Measurements from ENCODE around the gene VAT1L. TPM values are rescaled to one million over a fixed set of nuclear protein-coding genes. Genes with fewer than 3 reads are reported as not detected.

The VAT1L gene
- total and polyA plus RNA-seq, 12 donors: 18.1 to 103 (median 38.2) TPM

DNA sequence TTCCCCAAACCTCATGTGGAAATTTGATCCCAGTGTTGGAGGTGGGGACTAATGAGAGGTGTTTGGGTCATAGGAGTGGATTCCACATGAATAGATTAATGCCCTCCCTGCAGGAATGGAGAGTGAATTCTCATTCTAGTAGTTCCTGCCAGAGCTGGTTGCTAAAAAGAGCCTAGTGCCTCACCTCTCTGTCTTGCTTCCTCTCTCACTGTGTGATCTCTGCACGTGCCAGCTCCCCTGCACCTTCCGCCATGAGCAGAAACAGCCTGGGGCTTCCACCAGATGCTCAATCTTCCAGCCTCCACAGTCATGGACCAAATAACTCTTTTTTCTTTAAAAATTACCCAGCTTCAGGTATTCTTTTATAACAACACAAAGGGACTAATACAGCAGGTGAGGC is 161.1 kb downstream of the VAT1L start:
- 83 to 91% (median 86%) methylated on average over 2 of the region's 2 CpGs for WGBS, 4 donors
- no peak for TF ChIP-seq CTCF (IDR thresholded peaks at IDR 0.05)
- no peak for TF ChIP-seq POLR2A (IDR thresholded peaks at IDR 0.05)
- peaks cover 0 to 4% of the 10 kb centered on the region in 2 donors for H3K4me1 ChIP-seq (replicated peaks in 1 of 2)
- H3K27ac ChIP-seq: no peak overlapping the region
- H3K4me3 ChIP-seq: no peak overlapping the region
- DNase-seq: no peak
- intact Hi-C loops (cut with DNase I): no loop called here
- H3K9me3 ChIP-seq (replicated peaks in 1 of 3): no peaks in the 10 kb centered on the region
- H3K27me3 ChIP-seq: no peaks in the 10 kb centered on the region
- no peaks in the 10 kb centered on the region for H3K36me3 ChIP-seq (replicated peaks in 1 of 2)

DNA sequence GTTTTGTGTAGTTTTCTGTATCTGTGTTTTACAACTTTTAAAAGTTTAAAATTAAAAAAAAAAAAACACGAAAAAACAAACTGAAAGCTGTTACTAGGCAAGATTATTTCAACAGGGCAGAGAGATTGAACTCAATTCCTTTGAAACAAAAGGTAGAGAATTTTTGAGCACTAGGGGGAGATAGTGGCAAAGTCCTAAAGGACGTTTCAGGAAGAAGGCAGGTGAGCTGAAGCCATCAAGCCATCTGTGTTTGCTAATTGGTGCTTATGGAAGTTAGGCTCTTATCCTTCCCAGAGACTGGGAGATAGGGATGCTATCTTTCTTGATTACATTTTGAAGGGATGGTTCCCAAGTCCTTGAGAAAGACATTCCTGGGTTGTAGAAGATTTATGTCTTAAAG is 163.4 kb downstream of the VAT1L start:
- Histone ChIP-seq H3K4me1 (replicated peaks in 1 of 2) (peaks cover 0 to 3% of the 10 kb centered on the region in 2 donors), H3K27me3 (no peaks in the 10 kb centered on the region), H3K9me3 (replicated peaks in 1 of 3) (no peaks in the 10 kb centered on the region), H3K36me3 (replicated peaks in 1 of 2) (no peaks in the 10 kb centered on the region), H3K4me3 (no peak overlapping the region), H3K27ac (no peak overlapping the region)
- 26 to 38% (median 31%) methylated on average over 2 of the region's 2 CpGs for WGBS, 4 donors
- intact Hi-C loops (cut with DNase I): no loop called here
- no peak for TF ChIP-seq POLR2A (IDR thresholded peaks at IDR 0.05)
- peak in 3 of 6 experiments; percentile 13 to 34 (median 26) for TF ChIP-seq CTCF (IDR thresholded peaks at IDR 0.05)
- no peak for DNase-seq

DNA sequence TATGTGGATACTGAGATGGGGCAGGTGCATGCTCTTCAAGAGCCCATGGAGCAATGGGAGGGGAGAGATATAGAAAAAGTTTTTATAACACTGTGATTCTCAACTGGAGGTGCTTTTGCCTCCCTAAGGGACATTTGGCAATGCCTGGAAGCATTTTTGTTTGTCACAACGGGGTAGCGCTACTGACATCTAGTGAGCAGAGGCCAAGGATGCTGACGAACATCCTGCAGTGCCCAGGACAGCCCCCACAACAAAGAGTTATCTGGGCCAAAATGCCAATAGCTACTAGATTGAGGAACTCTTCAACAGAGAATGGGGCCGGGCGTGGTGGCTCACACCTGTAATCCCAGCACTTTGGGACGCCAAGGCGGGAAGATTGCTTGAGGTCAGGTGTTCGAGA is 166.8 kb downstream of the VAT1L start:
- H3K4me3 ChIP-seq: no peak overlapping the region
- intact Hi-C loops (cut with DNase I): no loop called here
- WGBS, 4 donors: 80 to 93% (median 86%) methylated on average over 8 of the region's 8 CpGs

DNA sequence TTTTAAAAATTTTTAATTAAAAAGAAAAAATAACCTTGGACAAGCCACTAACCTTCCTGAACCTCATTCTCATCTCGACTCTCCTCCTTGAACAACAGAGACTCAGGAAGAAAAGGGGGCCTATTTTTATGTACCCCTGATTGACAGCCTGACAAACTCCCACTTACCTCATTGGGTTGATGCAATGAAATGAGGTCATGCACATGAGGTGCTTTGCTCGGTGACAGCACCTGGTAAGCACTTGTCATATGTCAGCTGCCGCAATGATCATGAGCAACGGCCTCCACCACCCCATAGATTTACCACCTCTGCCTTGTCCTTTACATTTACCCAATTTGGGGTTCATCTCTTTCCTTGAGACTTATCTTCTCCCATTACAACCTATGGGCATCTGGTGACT is 167.9 kb downstream of the VAT1L start:
- Histone ChIP-seq H3K27ac (no peak overlapping the region), H3K9me3 (replicated peaks in 1 of 3) (no peaks in the 10 kb centered on the region), H3K4me1 (replicated peaks in 1 of 2) (no peaks in the 10 kb centered on the region), H3K27me3 (no peaks in the 10 kb centered on the region), H3K4me3 (no peak overlapping the region), H3K36me3 (replicated peaks in 1 of 2) (no peaks in the 10 kb centered on the region)
- WGBS, 4 donors: 92 to 97% (median 93%) methylated on average over 4 of the region's 4 CpGs
- intact Hi-C loops (cut with DNase I): no loop called here
- TF ChIP-seq POLR2A (IDR thresholded peaks at IDR 0.05): no peak
- no peak for TF ChIP-seq CTCF (IDR thresholded peaks at IDR 0.05)
- DNase-seq: no peak

More for the DNA sequence above, 166.8 kb downstream of the VAT1L start:
- H3K27ac ChIP-seq: no peak overlapping the region
- no peaks in the 10 kb centered on the region for H3K4me1 ChIP-seq (replicated peaks in 1 of 2)
- no peaks in the 10 kb centered on the region for H3K27me3 ChIP-seq
- no peak for TF ChIP-seq POLR2A (IDR thresholded peaks at IDR 0.05)
- no peak for TF ChIP-seq CTCF (IDR thresholded peaks at IDR 0.05)
- H3K9me3 ChIP-seq (replicated peaks in 1 of 3): no peaks in the 10 kb centered on the region
- DNase-seq: no peak
- H3K36me3 ChIP-seq (replicated peaks in 1 of 2): no peaks in the 10 kb centered on the region

Data from adrenal gland (tissue), 12 donors.